CD8-positive, alpha-beta memory T cell (primary cell): ENCODE results near the gene TRMU. TPM values are rescaled to one million over a fixed set of nuclear protein-coding genes. Genes with fewer than 3 reads are reported as not detected.
"Not testable (repeated sequence)": the region's sequence is repeated elsewhere in the genome, so short reads cannot be mapped to it uniquely, and the experiment has no call there.

Source experiments
- CTCF ChIA-PET: fragments of 350-600 bp; sonication (Branson Sonifier 250); formaldehyde crosslinking; loops from one replicate; lab custom pipeline; 2021; ENCODE audit warnings: antibody characterized with exemption; lab: Charles Lee
- POLR2A ChIA-PET: fragments of 350-600 bp; sonication (Branson Sonifier 250); formaldehyde crosslinking; loops from one replicate; lab custom pipeline; 2021; ENCODE audit warnings: antibody characterized with exemption; lab: Charles Lee
- DNase-seq, 5 donors: peaks; one replicate each; pipeline versions ENCODE4 v3.0.0 to v3.0.0-alpha.2; 2020 to 2022; ENCODE audit warnings: mixed read lengths in 1 of 5
- H3K27ac ChIP-seq: one replicate; pipeline ENCODE4 v1.7.0; 2013; ENCODE audit warnings: low read depth, mild to moderate bottlenecking, low read length, moderate library complexity
- H3K27me3 ChIP-seq: 2 replicates; pipeline ENCODE4 v1.7.0; 2013; ENCODE audit warnings: low read length, mild to moderate bottlenecking; ENCODE audit not compliant: insufficient read depth, poor library complexity, severe bottlenecking
- H3K36me3 ChIP-seq: 2 replicates; pipeline ENCODE4 v1.7.0; 2013; ENCODE audit warnings: mild to moderate bottlenecking, low read length, moderate library complexity; ENCODE audit not compliant: insufficient read depth
- H3K4me1 ChIP-seq: 2 replicates; pipeline ENCODE4 v1.7.0; 2013; ENCODE audit warnings: mild to moderate bottlenecking, low read length, moderate library complexity; ENCODE audit not compliant: insufficient read depth
- H3K4me3 ChIP-seq: 2 replicates; pipeline ENCODE4 v1.7.0; 2013; ENCODE audit warnings: mild to moderate bottlenecking, low read length
- H3K9me3 ChIP-seq: 2 replicates; pipeline ENCODE4 v1.7.0; 2013; ENCODE audit warnings: mild to moderate bottlenecking, low read length
- H3K27ac Mint-ChIP-seq, 8 donors: one replicate each; pipeline ENCODE4 v1.8.0; 2020 to 2021; ENCODE audit warnings: mixed read lengths in 8 of 8, mild to moderate bottlenecking in 6 of 8, inconsistent platforms in 3 of 8, moderate library complexity in 3 of 8
- H3K27me3 Mint-ChIP-seq, 2 donors: one replicate each; pipeline ENCODE4 v1.8.0; 2020 to 2021; ENCODE audit warnings: mixed read lengths in 2 of 2, mild to moderate bottlenecking in 1 of 2, moderate library complexity in 1 of 2
- H3K36me3 Mint-ChIP-seq, 3 donors: one replicate each; pipeline ENCODE4 v1.8.0; 2020 to 2021; ENCODE audit warnings: mixed read lengths in 3 of 3, inconsistent platforms in 1 of 3, mild to moderate bottlenecking in 1 of 3
- H3K4me1 Mint-ChIP-seq, 3 donors: one replicate each; pipeline ENCODE4 v1.8.0; 2020 to 2021; ENCODE audit warnings: mixed read lengths in 3 of 3, inconsistent platforms in 1 of 3, mild to moderate bottlenecking in 1 of 3
- H3K4me3 Mint-ChIP-seq, 7 donors: one replicate each; pipeline ENCODE4 v1.8.0; 2020 to 2021; ENCODE audit warnings: mixed read lengths in 7 of 7, mild to moderate bottlenecking in 6 of 7, moderate library complexity in 4 of 7, inconsistent platforms in 2 of 7
- H3K9me3 Mint-ChIP-seq, 5 donors: one replicate each; pipeline ENCODE4 v1.8.0; 2020 to 2022; ENCODE audit warnings: mixed read lengths in 5 of 5, mild to moderate bottlenecking in 3 of 5, moderate library complexity in 2 of 5, inconsistent platforms in 1 of 5
- polyA plus RNA-seq: library from polyadenylated mRNA; unstranded; fragments of 300-500 nt; fragmentation: Illumina TruSeq; gene quantifications from one replicate; pipeline ENCODE4 v1.2.3, GENCODE V29; 2021
- total RNA-seq, 2 experiments: library from RNA; stranded (reverse); gene quantifications; one replicate each; pipeline ENCODE4 v1.2.3, GENCODE V29; 2021

The TRMU gene
- total and polyA plus RNA-seq, 3 experiments from 2014 or later: 13.3 to 69.5 (median 68.9) TPM

- Histone ChIP-seq H3K9me3 (no peaks in the 10 kb centered on the region), H3K4me1 (no peaks in the 10 kb centered on the region), H3K4me3 (no peak overlapping the region), H3K27ac (no peak overlapping the region), H3K27me3 (no peaks in the 10 kb centered on the region), H3K36me3 (no peaks in the 10 kb centered on the region)
- Mint-ChIP-seq H3K27me3 (peaks cover 0 to 4% of the 10 kb centered on the region in 2 donors), H3K9me3 (no peaks in the 10 kb centered on the region), H3K36me3 (no peaks in the 10 kb centered on the region), H3K4me3 (no peak overlapping the region), H3K27ac (no peak overlapping the region), H3K4me1 (no peaks in the 10 kb centered on the region)
- POLR2A ChIA-PET: no interaction called here
- CTCF ChIA-PET: interaction anchor here (1.8 to 7.1 kb wide), 2 partner anchors 186 to 303 kb away, joined by 7 to 78 read pairs; no protein-coding TSS in a partner anchor
- DNase-seq: peak in 1 of 5 donors; percentile 8
Measured at GRCh38 chr22:46309526-46310085, 25.9 kb upstream of the TRMU start.

- H3K27me3 Mint-ChIP-seq: peaks cover 0 to 4% of the 10 kb centered on the region in 2 donors
- peak in 1 of 5 donors; percentile 44 for DNase-seq
- H3K9me3 Mint-ChIP-seq: no peaks in the 10 kb centered on the region
- POLR2A ChIA-PET: no interaction called here
- no peaks in the 10 kb centered on the region for H3K36me3 ChIP-seq
- no peak overlapping the region for H3K4me3 ChIP-seq
- no peaks in the 10 kb centered on the region for H3K36me3 Mint-ChIP-seq
- H3K27me3 ChIP-seq: no peaks in the 10 kb centered on the region
- no peaks in the 10 kb centered on the region for H3K9me3 ChIP-seq
- no peaks in the 10 kb centered on the region for H3K4me1 Mint-ChIP-seq
- CTCF ChIA-PET: interaction anchor here (0.7 to 7.1 kb wide), 3 partner anchors 9 to 195 kb away, joined by 3 to 78 read pairs (median 4); no protein-coding TSS in a partner anchor
- H3K4me3 Mint-ChIP-seq: no peak overlapping the region
- H3K27ac ChIP-seq: no peak overlapping the region
- peak overlapping the region in 1 of 8 donors; percentile 0 for H3K27ac Mint-ChIP-seq
- H3K4me1 ChIP-seq: no peaks in the 10 kb centered on the region
Measured at GRCh38 chr22:46312056-46312455, 23.5 kb upstream of the TRMU start.

GRCh38 chr22:46312848-46313247 is 22.7 kb upstream of the TRMU start:
- H3K36me3 ChIP-seq, H3K9me3 Mint-ChIP-seq, H3K27ac ChIP-seq, H3K36me3 Mint-ChIP-seq, H3K4me1 ChIP-seq, H3K27me3 Mint-ChIP-seq, H3K4me3 Mint-ChIP-seq, H3K4me3 ChIP-seq, H3K4me1 Mint-ChIP-seq, H3K9me3 ChIP-seq, H3K27me3 ChIP-seq, POLR2A ChIA-PET, H3K27ac Mint-ChIP-seq: not testable (repeated sequence)
- CTCF ChIA-PET: interaction anchor here (0.6 to 7.1 kb wide), 4 partner anchors 189 to 309 kb away, joined by 3 to 78 read pairs (median 4); no protein-coding TSS in a partner anchor
- peak in 1 of 5 donors; percentile 4 for DNase-seq

DNA sequence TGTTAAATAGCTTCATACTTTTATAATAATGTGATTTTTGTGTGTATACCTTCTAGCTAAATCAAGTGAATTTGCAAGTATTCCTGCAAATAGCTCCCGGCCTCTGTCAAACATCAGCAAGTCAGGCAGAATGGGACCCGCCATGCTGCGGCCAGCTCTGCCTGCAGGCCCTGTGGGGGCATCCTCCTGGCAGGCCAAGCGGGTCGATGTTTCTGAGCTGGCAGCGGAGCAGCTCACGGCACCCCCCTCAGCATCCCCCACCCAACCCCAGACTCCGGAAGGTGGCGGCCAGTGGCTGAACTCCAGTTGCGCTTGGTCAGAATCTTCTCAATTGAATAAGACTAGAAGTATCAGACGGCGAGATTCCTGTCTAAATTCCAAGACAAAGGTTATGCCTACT is 19.5 kb upstream of the TRMU start:
- H3K4me1 Mint-ChIP-seq: no peaks in the 10 kb centered on the region
- no peaks in the 10 kb centered on the region for H3K36me3 Mint-ChIP-seq
- H3K4me3 Mint-ChIP-seq: no peak overlapping the region
- Histone ChIP-seq H3K4me3 (no peak overlapping the region), H3K9me3 (no peaks in the 10 kb centered on the region), H3K27ac (no peak overlapping the region), H3K27me3 (no peaks in the 10 kb centered on the region), H3K36me3 (no peaks in the 10 kb centered on the region), H3K4me1 (no peaks in the 10 kb centered on the region)
- POLR2A ChIA-PET: interaction anchor here (0.6 kb wide), 1 partner anchor 310 kb away, joined by 3 read pairs; no protein-coding TSS in a partner anchor
- DNase-seq: peak in 1 of 5 donors; percentile 21
- no peak overlapping the region for H3K27ac Mint-ChIP-seq
- no peaks in the 10 kb centered on the region for H3K9me3 Mint-ChIP-seq
- H3K27me3 Mint-ChIP-seq: peaks cover 0 to 1% of the 10 kb centered on the region in 2 donors
- CTCF ChIA-PET: interaction anchor here (1.0 to 7.1 kb wide), 7 partner anchors 11 to 320 kb away, joined by 3 to 78 read pairs (median 4); partner anchors contain the start of gene GTSE1

GRCh38 chr22:46317646-46318045 is 17.9 kb upstream of the TRMU start:
- peak in 1 of 5 donors; percentile 0 for DNase-seq
- no peak overlapping the region for H3K4me3 ChIP-seq
- POLR2A ChIA-PET: no interaction called here

GRCh38 chr22:46318576-46318975 is 16.9 kb upstream of the TRMU start:
- H3K4me1 Mint-ChIP-seq: no peaks in the 10 kb centered on the region
- H3K4me1 ChIP-seq: no peaks in the 10 kb centered on the region
- H3K4me3 Mint-ChIP-seq: no peak overlapping the region
- H3K36me3 ChIP-seq: no peaks in the 10 kb centered on the region
- H3K27me3 Mint-ChIP-seq: peaks cover 0 to 1% of the 10 kb centered on the region in 2 donors
- DNase-seq: peak in 1 of 5 donors; percentile 28
- no peak overlapping the region for H3K27ac ChIP-seq
- no peak overlapping the region for H3K4me3 ChIP-seq
- ChIA-PET CTCF (interaction anchor here (0.9 to 4.2 kb wide), 2 partner anchors 196 to 312 kb away, joined by 3 to 18 read pairs; no protein-coding TSS in a partner anchor), POLR2A (no interaction called here)
- H3K27ac Mint-ChIP-seq: peak overlapping the region in 1 of 8 donors; percentile 7
- no peaks in the 10 kb centered on the region for H3K27me3 ChIP-seq
- no peaks in the 10 kb centered on the region for H3K9me3 Mint-ChIP-seq
- H3K9me3 ChIP-seq: no peaks in the 10 kb centered on the region
- H3K36me3 Mint-ChIP-seq: no peaks in the 10 kb centered on the region

More at GRCh38 chr22:46317646-46318045, 17.9 kb upstream of the TRMU start:
- Histone ChIP-seq H3K27ac (no peak overlapping the region), H3K9me3 (no peaks in the 10 kb centered on the region), H3K27me3 (no peaks in the 10 kb centered on the region), H3K4me1 (no peaks in the 10 kb centered on the region), H3K36me3 (no peaks in the 10 kb centered on the region)
- H3K36me3 Mint-ChIP-seq: no peaks in the 10 kb centered on the region
- no peak overlapping the region for H3K4me3 Mint-ChIP-seq
- no peak overlapping the region for H3K27ac Mint-ChIP-seq
- no peaks in the 10 kb centered on the region for H3K4me1 Mint-ChIP-seq
- peaks cover 0 to 1% of the 10 kb centered on the region in 2 donors for H3K27me3 Mint-ChIP-seq
- CTCF ChIA-PET: interaction anchor here (0.9 to 4.2 kb wide), 3 partner anchors 22 to 311 kb away, joined by 3 to 18 read pairs (median 3); no protein-coding TSS in a partner anchor
- no peaks in the 10 kb centered on the region for H3K9me3 Mint-ChIP-seq

GRCh38 chr22:46319319-46319718 is 16.2 kb upstream of the TRMU start:
- Mint-ChIP-seq H3K36me3 (no peaks in the 10 kb centered on the region), H3K27me3 (peaks cover 0 to 1% of the 10 kb centered on the region in 2 donors), H3K27ac (no peak overlapping the region), H3K4me3 (no peak overlapping the region), H3K9me3 (no peaks in the 10 kb centered on the region), H3K4me1 (no peaks in the 10 kb centered on the region)
- no peak overlapping the region for H3K4me3 ChIP-seq
- ChIA-PET POLR2A (no interaction called here), CTCF (interaction anchor here (4.2 kb wide), 1 partner anchor 197 kb away, joined by 18 read pairs; no protein-coding TSS in a partner anchor)
- no peak overlapping the region for H3K27ac ChIP-seq
- no peak for DNase-seq
- no peaks in the 10 kb centered on the region for H3K9me3 ChIP-seq
- H3K36me3 ChIP-seq: no peaks in the 10 kb centered on the region
- no peaks in the 10 kb centered on the region for H3K27me3 ChIP-seq
- no peaks in the 10 kb centered on the region for H3K4me1 ChIP-seq

- no peak for DNase-seq
- Histone ChIP-seq H3K4me1 (no peaks in the 10 kb centered on the region), H3K27ac (no peak overlapping the region), H3K27me3 (no peaks in the 10 kb centered on the region), H3K36me3 (no peaks in the 10 kb centered on the region), H3K4me3 (no peak overlapping the region), H3K9me3 (no peaks in the 10 kb centered on the region)
- Mint-ChIP-seq H3K4me1 (no peaks in the 10 kb centered on the region), H3K27me3 (peaks cover 0 to 1% of the 10 kb centered on the region in 2 donors), H3K36me3 (no peaks in the 10 kb centered on the region), H3K4me3 (no peak overlapping the region), H3K27ac (peak overlapping the region in 1 of 8 donors; percentile 58), H3K9me3 (no peaks in the 10 kb centered on the region)
- ChIA-PET CTCF (interaction anchor here (4.2 kb wide), 1 partner anchor 198 kb away, joined by 18 read pairs; no protein-coding TSS in a partner anchor), POLR2A (no interaction called here)
Measured at GRCh38 chr22:46320166-46320710, 15.3 kb upstream of the TRMU start.
